Epithelial cell of proximal tubule (primary cell): ENCODE data around the gene PCYOX1L. TPM values are rescaled to one million over a fixed set of nuclear protein-coding genes. Genes with fewer than 3 reads are reported as not detected.

Experiments
- DNase-seq: peaks from one replicate; pipeline ENCODE4 v3.0.0-alpha.2; 2011; ENCODE audit warnings: low read depth
- H3K4me3 ChIP-seq: 2 replicates; pipeline ENCODE4 v1.5.1; 2011; ENCODE audit warnings: low read depth, mild to moderate bottlenecking, low read length
- CTCF ChIP-seq: conservative IDR thresholded peaks from 2 replicates; pipeline ENCODE4 v1.5.1; 2012; ENCODE audit warnings: low read depth, mild to moderate bottlenecking, low read length
- total RNA-seq: library from RNA; depleted of rRNA; stranded (reverse); fragments of >200 nt; gene quantifications from 2 replicates; pipeline ENCODE4 v1.2.3, GENCODE V29; 2015

PCYOX1L gene
- total RNA-seq, 1 donor from 2014 or later = 7.1 TPM

GRCh38 chr5:149399775-149400174 lies 41.9 kb downstream of the PCYOX1L start:
- TF ChIP-seq CTCF = no peak
- no peak overlapping the region for H3K4me3 ChIP-seq
- DNase-seq = no peak

- no peak overlapping the region for H3K4me3 ChIP-seq
- TF ChIP-seq CTCF = no peak
- no peak for DNase-seq
These were observed 42.5 kb downstream of the PCYOX1L start for GRCh38 chr5:149400304-149400703.

- no peak overlapping the region for H3K4me3 ChIP-seq
- no peak for TF ChIP-seq CTCF
- DNase-seq = no peak
These were observed 43.2 kb downstream of the PCYOX1L start for GRCh38 chr5:149401051-149401450.

GRCh38 chr5:149402291-149402690 lies 44.4 kb downstream of the PCYOX1L start:
- TF ChIP-seq CTCF = no peak
- H3K4me3 ChIP-seq = no peak overlapping the region
- DNase-seq = no peak

- no peak for DNase-seq
- H3K4me3 ChIP-seq = no peak overlapping the region
- TF ChIP-seq CTCF = no peak
These were observed 46.3 kb downstream of the PCYOX1L start for GRCh38 chr5:149403923-149404745.

GRCh38 chr5:149404746-149405549 lies 47.1 kb downstream of the PCYOX1L start:
- no peak overlapping the region for H3K4me3 ChIP-seq
- no peak for TF ChIP-seq CTCF
- DNase-seq = no peak
